Progenitor cell of endocrine pancreas (in vitro differentiated cells): Measurements from ENCODE around the gene PRDM8. TPM values are rescaled to one million over a fixed set of nuclear protein-coding genes. Genes with fewer than 3 reads are reported as not detected.

Experiments
- DNase-seq: peaks from one replicate; pipeline ENCODE4 v3.0.0; 2021; ENCODE audit warnings: low spot score; ENCODE audit not compliant: unreplicated experiment
- H3K27ac Mint-ChIP-seq: 2 replicates; pipeline ENCODE4 v1.8.0; 2021; ENCODE audit warnings: mild to moderate bottlenecking, moderate library complexity, mixed read lengths
- H3K27me3 Mint-ChIP-seq: 2 replicates; pipeline ENCODE4 v1.8.0; 2021; ENCODE audit warnings: mixed read lengths
- H3K36me3 Mint-ChIP-seq: 2 replicates; pipeline ENCODE4 v1.8.0; 2022; ENCODE audit warnings: mixed read lengths; ENCODE audit not compliant: insufficient read depth
- H3K4me1 Mint-ChIP-seq: 2 replicates; pipeline ENCODE4 v1.8.0; 2021; ENCODE audit warnings: low read depth, mixed read lengths
- H3K4me3 Mint-ChIP-seq: 2 replicates; pipeline ENCODE4 v1.8.0; 2021; ENCODE audit warnings: low read depth, mild to moderate bottlenecking, moderate library complexity, mixed read lengths
- H3K9me3 Mint-ChIP-seq: 2 replicates; pipeline ENCODE4 v1.8.0; 2021; ENCODE audit warnings: low read depth, mixed read lengths
- total RNA-seq: library from RNA; stranded (reverse); gene quantifications from 2 replicates; pipeline ENCODE4 v1.2.1, GENCODE V29; 2021
- TF ChIP-seq, protein P1 (sequence below): fragments of 200-600 bp; sonication (generic); IDR thresholded peaks from one replicate; pipeline ENCODE4 v1.5.0; 2021; ENCODE audit warnings: antibody characterized with exemption, mild to moderate bottlenecking; ENCODE audit not compliant: unreplicated experiment

PRDM8 gene
- total RNA-seq, 1 donor from 2014 or later = 0.38 TPM

DNA sequence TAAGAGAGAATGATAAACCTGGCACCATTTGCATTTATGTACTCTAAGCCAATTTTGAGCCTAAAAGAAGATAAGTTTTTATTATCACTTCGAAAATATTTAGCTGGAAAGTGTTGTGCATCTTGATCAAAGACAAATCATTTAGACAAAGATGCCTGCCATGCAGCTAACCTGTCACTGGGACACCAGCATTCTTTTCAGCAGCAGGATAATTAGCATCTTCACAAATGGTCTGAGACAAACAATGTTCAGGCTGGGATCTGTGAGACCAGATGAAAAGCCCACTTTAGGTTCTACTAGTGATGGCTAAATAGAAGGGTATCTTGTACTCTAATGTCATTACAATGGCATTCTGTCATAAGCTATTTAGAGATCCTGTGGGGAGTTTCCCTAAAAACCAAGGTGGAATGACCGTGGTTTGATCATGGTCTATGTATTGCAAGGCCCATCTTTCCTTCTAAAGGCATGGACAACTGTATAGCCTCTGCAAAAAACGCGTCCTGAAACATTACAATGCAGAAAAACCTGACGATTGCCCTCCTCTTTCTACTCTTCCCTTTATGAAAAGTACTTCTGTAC is 7.2 kb downstream of the PRDM8 start:
- no peaks in the 10 kb centered on the region for H3K9me3 Mint-ChIP-seq

DNA sequence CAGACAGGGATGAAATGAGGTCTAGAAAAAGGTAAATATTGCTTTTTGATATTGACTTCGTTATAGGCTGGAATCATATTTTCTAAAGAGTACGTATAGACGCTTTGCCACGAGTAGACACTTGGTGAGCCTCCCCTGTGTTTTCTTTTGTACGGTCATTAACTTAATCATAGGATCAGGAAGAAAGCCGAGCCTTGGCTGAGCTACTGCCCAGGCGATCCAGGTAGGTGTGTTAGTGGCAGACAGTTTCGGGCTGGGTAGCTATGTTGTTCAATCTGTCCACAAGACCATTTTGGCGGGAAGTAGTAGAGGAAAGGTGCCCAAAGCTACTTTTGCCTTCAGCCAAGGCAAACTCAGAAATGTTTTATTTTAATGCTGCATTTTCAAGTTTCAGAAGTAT is 8.8 kb downstream of the PRDM8 start:
- Mint-ChIP-seq H3K27me3 (peaks cover 67% of the 10 kb centered on the region), H3K4me1 (peaks cover 18% of the 10 kb centered on the region), H3K36me3 (no peaks in the 10 kb centered on the region), H3K9me3 (no peaks in the 10 kb centered on the region), H3K4me3 (no peak overlapping the region), H3K27ac (no peak overlapping the region)
- DNase-seq = no peak
- TF ChIP-seq, protein P1, sequence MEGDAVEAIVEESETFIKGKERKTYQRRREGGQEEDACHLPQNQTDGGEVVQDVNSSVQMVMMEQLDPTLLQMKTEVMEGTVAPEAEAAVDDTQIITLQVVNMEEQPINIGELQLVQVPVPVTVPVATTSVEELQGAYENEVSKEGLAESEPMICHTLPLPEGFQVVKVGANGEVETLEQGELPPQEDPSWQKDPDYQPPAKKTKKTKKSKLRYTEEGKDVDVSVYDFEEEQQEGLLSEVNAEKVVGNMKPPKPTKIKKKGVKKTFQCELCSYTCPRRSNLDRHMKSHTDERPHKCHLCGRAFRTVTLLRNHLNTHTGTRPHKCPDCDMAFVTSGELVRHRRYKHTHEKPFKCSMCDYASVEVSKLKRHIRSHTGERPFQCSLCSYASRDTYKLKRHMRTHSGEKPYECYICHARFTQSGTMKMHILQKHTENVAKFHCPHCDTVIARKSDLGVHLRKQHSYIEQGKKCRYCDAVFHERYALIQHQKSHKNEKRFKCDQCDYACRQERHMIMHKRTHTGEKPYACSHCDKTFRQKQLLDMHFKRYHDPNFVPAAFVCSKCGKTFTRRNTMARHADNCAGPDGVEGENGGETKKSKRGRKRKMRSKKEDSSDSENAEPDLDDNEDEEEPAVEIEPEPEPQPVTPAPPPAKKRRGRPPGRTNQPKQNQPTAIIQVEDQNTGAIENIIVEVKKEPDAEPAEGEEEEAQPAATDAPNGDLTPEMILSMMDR = no peak

More for the DNA sequence above, 7.2 kb downstream of the PRDM8 start:
- no peaks in the 10 kb centered on the region for H3K36me3 Mint-ChIP-seq
- no peak overlapping the region for H3K4me3 Mint-ChIP-seq
- H3K27me3 Mint-ChIP-seq = peaks cover 82% of the 10 kb centered on the region
- no peak for DNase-seq
- TF ChIP-seq, protein P1 = no peak
- peaks cover 7% of the 10 kb centered on the region for H3K4me1 Mint-ChIP-seq
- H3K27ac Mint-ChIP-seq = no peak overlapping the region

- TF ChIP-seq, protein P1 = no peak
- no peaks in the 10 kb centered on the region for H3K9me3 Mint-ChIP-seq
- H3K27ac Mint-ChIP-seq = no peak overlapping the region
- DNase-seq = no peak
- peaks cover 64% of the 10 kb centered on the region for H3K27me3 Mint-ChIP-seq
- H3K36me3 Mint-ChIP-seq = no peaks in the 10 kb centered on the region
- H3K4me1 Mint-ChIP-seq = peaks cover 20% of the 10 kb centered on the region
- no peak overlapping the region for H3K4me3 Mint-ChIP-seq
These were observed 9.3 kb downstream of the PRDM8 start for GRCh38 chr4:80206521-80207171.

DNA sequence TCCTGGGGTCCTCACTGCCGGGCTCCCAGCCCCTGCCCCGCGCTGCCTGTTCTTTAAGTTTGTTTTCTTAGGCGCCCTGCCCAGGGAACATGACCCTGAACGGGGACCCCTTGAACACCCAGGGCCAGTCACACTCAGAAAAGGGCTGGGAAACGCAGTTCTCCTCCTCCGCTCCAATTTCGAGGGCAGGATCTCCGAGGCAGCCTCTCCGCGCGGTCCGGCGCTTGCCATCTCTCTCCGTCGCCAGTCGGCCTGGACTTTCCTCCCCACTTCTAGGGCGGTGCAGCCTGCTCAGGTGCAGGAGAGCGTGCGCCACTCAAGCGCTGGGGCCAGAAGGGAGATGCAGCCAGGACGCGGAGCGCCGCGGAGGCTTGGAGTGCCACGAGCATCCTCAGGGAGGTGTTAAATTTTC is 9.9 kb downstream of the PRDM8 start:
- no peak overlapping the region for H3K4me3 Mint-ChIP-seq
- H3K36me3 Mint-ChIP-seq = no peaks in the 10 kb centered on the region
- no peak overlapping the region for H3K27ac Mint-ChIP-seq
- no peak for DNase-seq
- no peaks in the 10 kb centered on the region for H3K9me3 Mint-ChIP-seq
- H3K4me1 Mint-ChIP-seq = peaks cover 20% of the 10 kb centered on the region
- TF ChIP-seq, protein P1 = no peak
- H3K27me3 Mint-ChIP-seq = peaks cover 62% of the 10 kb centered on the region

DNA sequence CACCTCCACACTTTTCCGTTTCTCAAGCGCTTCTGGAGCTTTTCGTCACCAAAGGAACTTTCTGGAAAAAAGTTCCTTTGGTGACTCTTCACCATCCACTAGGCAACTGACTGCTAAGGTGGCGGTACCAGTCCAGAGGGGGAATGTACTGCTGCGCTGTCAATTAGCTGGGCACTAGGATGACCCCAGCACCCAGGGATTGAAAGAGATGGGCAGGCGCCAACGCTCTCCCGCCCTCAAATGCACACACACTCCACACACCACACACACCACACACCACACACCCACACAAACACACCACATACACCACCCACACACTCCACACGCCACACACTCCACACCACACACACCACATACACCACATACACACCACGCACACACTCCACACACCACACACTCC is 10.4 kb downstream of the PRDM8 start:
- Mint-ChIP-seq H3K36me3 (no peaks in the 10 kb centered on the region), H3K4me1 (peaks cover 20% of the 10 kb centered on the region), H3K4me3 (no peak overlapping the region), H3K9me3 (no peaks in the 10 kb centered on the region), H3K27ac (no peak overlapping the region), H3K27me3 (peaks cover 62% of the 10 kb centered on the region)
- DNase-seq = no peak
- TF ChIP-seq, protein P1 = no peak
